CD14-positive monocyte (primary cell): ENCODE measurements around the gene CAVIN4. TPM values are rescaled to one million over a fixed set of nuclear protein-coding genes. Genes with fewer than 3 reads are reported as not detected.

ENCODE experiments used
- DNase-seq, 3 donors: peaks; one replicate each; pipeline ENCODE4 v3.0.0-alpha.2; 2011 to 2022
- H2AFZ ChIP-seq: 2 replicates; pipeline ENCODE4 v1.6.0; 2012; ENCODE audit warnings: mild to moderate bottlenecking, low read depth, low read length, inconsistent platforms; ENCODE audit not compliant: insufficient read depth, poor library complexity, severe bottlenecking
- H3K27ac ChIP-seq, 2 donors: 1 replicate in 1 of 2; 2 replicates in 1 of 2; pipeline ENCODE4 v1.5.1; 2012 to 2013; ENCODE audit warnings: low read length in 2 of 2, control low read depth in 1 of 2, inconsistent platforms in 1 of 2, low read depth in 1 of 2, mild to moderate bottlenecking in 1 of 2
- H3K27me3 ChIP-seq, 2 donors: one replicate each; pipeline versions ENCODE4 v1.6.0 to v1.6.1; 2011 to 2013; ENCODE audit warnings: low read length in 2 of 2; ENCODE audit not compliant: control insufficient read depth in 2 of 2, insufficient read depth in 2 of 2
- H3K36me3 ChIP-seq, 2 donors: replicated peaks in 1 of 2; 1 replicate in 1 of 2; 2 replicates in 1 of 2; pipeline versions ENCODE4 v1.5.1 to v1.6.1; 2012 to 2013; ENCODE audit warnings: low read length in 2 of 2, control low read depth in 1 of 2, inconsistent platforms in 1 of 2, mild to moderate bottlenecking in 1 of 2; ENCODE audit not compliant: insufficient read depth in 2 of 2, control insufficient read depth in 1 of 2
- H3K4me1 ChIP-seq, 2 donors: 1 replicate in 1 of 2; 2 replicates in 1 of 2; pipeline versions ENCODE4 v1.5.1 to v1.6.1; 2012 to 2013; ENCODE audit warnings: low read length in 2 of 2, control low read depth in 1 of 2, inconsistent platforms in 1 of 2, mild to moderate bottlenecking in 1 of 2, moderate library complexity in 1 of 2; ENCODE audit not compliant: insufficient read depth in 2 of 2, control insufficient read depth in 1 of 2
- H3K4me2 ChIP-seq: replicated peaks from 2 replicates; pipeline ENCODE3; 2012; ENCODE audit warnings: low read length, moderate library complexity, mild to moderate bottlenecking; ENCODE audit not compliant: poor library complexity, severe bottlenecking; ENCODE audit errors: extremely low read depth
- H3K4me3 ChIP-seq, 3 experiments: fragments of 200-600 bp in 1 of 3; sonication (generic) in 1 of 3; replicated peaks in 1 of 3; 1 replicate in 2 of 3; 2 replicates in 1 of 3; pipeline ENCODE4 v1.5.1; 2011 to 2013; ENCODE audit warnings: low read length in 3 of 3, mild to moderate bottlenecking in 3 of 3, control low read depth in 2 of 3, low read depth in 2 of 3, inconsistent platforms in 1 of 3, moderate library complexity in 1 of 3
- H3K79me2 ChIP-seq: 2 replicates; pipeline ENCODE4 v1.6.0; 2012; ENCODE audit warnings: mild to moderate bottlenecking, control low read depth, inconsistent platforms, low read length, moderate library complexity; ENCODE audit not compliant: insufficient read depth
- H3K9ac ChIP-seq: 2 replicates; pipeline ENCODE4 v1.6.0; 2017; ENCODE audit warnings: low read length, mild to moderate bottlenecking; ENCODE audit not compliant: insufficient read depth, poor library complexity, severe bottlenecking
- H3K9me3 ChIP-seq, 2 donors: replicated peaks in 1 of 2; 1 replicate in 1 of 2; 2 replicates in 1 of 2; pipeline versions ENCODE4 v1.5.1 to v1.6.1; 2012 to 2013; ENCODE audit warnings: low read length in 2 of 2, control low read depth in 1 of 2; ENCODE audit not compliant: control insufficient read depth in 1 of 2, insufficient read depth in 1 of 2
- H4K20me1 ChIP-seq: 2 replicates; pipeline ENCODE4 v1.6.0; 2012; ENCODE audit warnings: mild to moderate bottlenecking, low read length, control low read depth, moderate library complexity; ENCODE audit not compliant: insufficient read depth
- H3K27ac Mint-ChIP-seq, 7 donors: one replicate each; pipeline ENCODE4 v1.8.0; 2020; ENCODE audit warnings: mild to moderate bottlenecking in 7 of 7, mixed read lengths in 7 of 7, moderate library complexity in 6 of 7, inconsistent platforms in 2 of 7
- H3K27me3 Mint-ChIP-seq, 3 donors: one replicate each; pipeline ENCODE4 v1.8.0; 2021 to 2022; ENCODE audit warnings: low read depth in 3 of 3, mild to moderate bottlenecking in 3 of 3, mixed read lengths in 3 of 3, moderate library complexity in 3 of 3, inconsistent platforms in 1 of 3
- H3K36me3 Mint-ChIP-seq, 2 donors: one replicate each; pipeline ENCODE4 v1.8.0; 2020; ENCODE audit warnings: mixed read lengths in 2 of 2, inconsistent platforms in 1 of 2, mild to moderate bottlenecking in 1 of 2
- H3K4me1 Mint-ChIP-seq: one replicate; pipeline ENCODE4 v1.8.0; 2020; ENCODE audit warnings: mild to moderate bottlenecking, mixed read lengths
- H3K4me3 Mint-ChIP-seq, 2 donors: one replicate each; pipeline ENCODE4 v1.8.0; 2020; ENCODE audit warnings: mild to moderate bottlenecking in 2 of 2, mixed read lengths in 2 of 2, moderate library complexity in 1 of 2
- H3K9me3 Mint-ChIP-seq, 7 donors: one replicate each; pipeline ENCODE4 v1.8.0; 2020 to 2022; ENCODE audit warnings: mixed read lengths in 7 of 7, mild to moderate bottlenecking in 6 of 7, moderate library complexity in 6 of 7, inconsistent platforms in 2 of 7
- CTCF ChIP-seq: fragments of 200-600 bp; IDR thresholded peaks from one replicate; pipeline ENCODE4 v1.8.0; 2022; ENCODE audit warnings: antibody characterized with exemption, mild to moderate bottlenecking
- WGBS: methylation state at CpG from one replicate; pipeline ENCODE4 v1.1.5; 2013; ENCODE audit warnings: missing lambda C conversion rate; ENCODE audit not compliant: insufficient coverage; 5-methylcytosine and 5-hydroxymethylcytosine counted together
- intact Hi-C, 2 donors: fragments of 100-400 bp; cut with micrococcal nuclease; formaldehyde crosslinking; loops; one replicate each; pipeline versions ENCODE4 v1.15.0 to v1.15.1; 2023
- polyA plus RNA-seq, 3 donors: library from polyadenylated mRNA; depleted of rRNA in 1 of 3; unstranded in 2 of 3; stranded (reverse) in 1 of 3; fragments of 300-500 nt in 2 of 3; fragments of >200 nt in 1 of 3; fragmentation: Illumina TruSeq in 2 of 3; gene quantifications; 1 replicate in 2 of 3; 2 replicates in 1 of 3; pipeline ENCODE4 v1.2.3, GENCODE V29; 2012 to 2021

The CAVIN4 gene
- polyA plus RNA-seq, 3 donors, result not detected

- H3K4me1 Mint-ChIP-seq, result peaks cover 12% of the 10 kb centered on the region
- no peak for DNase-seq
- H3K27me3 ChIP-seq, result peaks cover 5 to 9% of the 10 kb centered on the region in 2 donors
- no peaks in the 10 kb centered on the region for H3K9me3 ChIP-seq
- no peaks in the 10 kb centered on the region for H4K20me1 ChIP-seq
- H3K36me3 ChIP-seq, result no peaks in the 10 kb centered on the region
- H3K27me3 Mint-ChIP-seq, result peaks cover 19 to 28% (median 28%) of the 10 kb centered on the region in 3 donors
- no peak overlapping the region for H3K27ac Mint-ChIP-seq
- H3K4me3 ChIP-seq, result no peak overlapping the region
- 92% methylated on average over 7 of the region's 7 CpGs for WGBS
- no peak overlapping the region for H3K27ac ChIP-seq
- no peak overlapping the region for H2AFZ ChIP-seq
- no peaks in the 10 kb centered on the region for H3K36me3 Mint-ChIP-seq
- H3K9me3 Mint-ChIP-seq, result peaks cover 0 to 4% (median 0%) of the 10 kb centered on the region in 7 donors
- H3K9ac ChIP-seq, result no peak overlapping the region
- H3K4me3 Mint-ChIP-seq, result no peak overlapping the region
- TF ChIP-seq CTCF, result no peak
- intact Hi-C loops, result loop anchor here in 1 of 2 donors (10.0 kb wide), 1 partner anchor 714 kb away; no protein-coding TSS in a partner anchor
- no peaks in the 10 kb centered on the region for H3K79me2 ChIP-seq
- peaks cover 10% of the 10 kb centered on the region in 2 donors for H3K4me1 ChIP-seq
- H3K4me2 ChIP-seq, result no peak overlapping the region
Observed at GRCh38 chr9:100600521-100601079, 22.7 kb downstream of the CAVIN4 start.

- no peaks in the 10 kb centered on the region for H3K9me3 ChIP-seq
- DNase-seq, result peak; percentile 3 to 13 (median 12)
- peaks cover 19 to 25% (median 24%) of the 10 kb centered on the region in 3 donors for H3K27me3 Mint-ChIP-seq
- H3K36me3 Mint-ChIP-seq, result no peaks in the 10 kb centered on the region
- intact Hi-C loops, result loop anchor here in 1 of 2 donors (10.0 kb wide), 1 partner anchor 714 kb away; no protein-coding TSS in a partner anchor
- no peak overlapping the region for H3K4me3 Mint-ChIP-seq
- no peak overlapping the region for H3K4me2 ChIP-seq
- H3K4me1 ChIP-seq, result peaks cover 10% of the 10 kb centered on the region in 2 donors
- no peak overlapping the region for H3K27ac Mint-ChIP-seq
- H3K27ac ChIP-seq, result no peak overlapping the region
- peaks cover 12% of the 10 kb centered on the region for H3K4me1 Mint-ChIP-seq
- H3K79me2 ChIP-seq, result no peaks in the 10 kb centered on the region
- peak; percentile 48 for TF ChIP-seq CTCF
- H2AFZ ChIP-seq, result no peak overlapping the region
- no peaks in the 10 kb centered on the region for H4K20me1 ChIP-seq
- peaks cover 0 to 4% (median 0%) of the 10 kb centered on the region in 7 donors for H3K9me3 Mint-ChIP-seq
- H3K36me3 ChIP-seq, result no peaks in the 10 kb centered on the region
- H3K27me3 ChIP-seq, result peaks cover 5 to 9% of the 10 kb centered on the region in 2 donors
- H3K4me3 ChIP-seq, result no peak overlapping the region
- H3K9ac ChIP-seq, result no peak overlapping the region
Observed at GRCh38 chr9:100601216-100601615, 23.3 kb downstream of the CAVIN4 start.
